ENCODE results near the gene PEX10. TPM values are rescaled to one million over a fixed set of nuclear protein-coding genes. Genes with fewer than 3 reads are reported as not detected.

Gene PEX10
- total and polyA plus RNA-seq, 10 of the 15 experiments (the other 5 are each of a cell fraction or from before 2014, with no cell fraction given) = 0.24 to 24.9 (median 16.8) TPM; not detected in 1

GRCh38 chr1:2417833-2418225 is 5.5 kb upstream of the PEX10 start:
- no peak overlapping the region for H3K9ac ChIP-seq (ENCODE audit: control insufficient read depth, insufficient read depth, low read length)
- RAD21 ChIA-PET (ENCODE audit: unreplicated experiment) = no interaction called here
- no peaks in the 10 kb centered on the region for H3K27me3 ChIP-seq (replicated peaks in 1 of 2; ENCODE audit: control insufficient read depth in 2 of 2, insufficient read depth in 2 of 2, low read length in 1 of 2)
- DNase-seq (ENCODE audit: low read depth, low spot score) (no peak), FAIRE-seq (no peak), ATAC-seq (no peak)
- H3K4me1 ChIP-seq (ENCODE audit: control insufficient read depth, insufficient read depth, low read length) = peaks cover 23% of the 10 kb centered on the region
- CTCF ChIA-PET = interaction anchor here (0.7 kb wide), 1 partner anchor 106 kb away, joined by 3 read pairs; no protein-coding TSS in a partner anchor
- H3K27ac ChIP-seq (ENCODE audit: control insufficient read depth, insufficient read depth) = no peak overlapping the region
- no peaks in the 10 kb centered on the region for H3K36me3 ChIP-seq (ENCODE audit: control insufficient read depth in 2 of 2, insufficient read depth in 2 of 2, low read length in 1 of 2)
- no peak overlapping the region for H3K4me3 ChIP-seq
- no peak overlapping the region for H3K4me2 ChIP-seq (ENCODE audit: control insufficient read depth, insufficient read depth)
- peaks cover 9% of the 10 kb centered on the region for H3K79me2 ChIP-seq (ENCODE audit: control insufficient read depth, insufficient read depth, low read length)
- POLR2A ChIA-PET = no interaction called here
- BruUV-seq (replicated peaks) = no TSS peak
- SMC1A ChIA-PET (ENCODE audit: uncharacterized antibody, unreplicated experiment) = no interaction called here
- H3K9me3 ChIP-seq (replicated peaks; ENCODE audit: control insufficient read depth, insufficient read depth, low read length) = no peaks in the 10 kb centered on the region; the same call in 2 of the 3 replicates
- 84% methylated on average over 14 of the region's 14 CpGs for WGBS (ENCODE audit: insufficient coverage, insufficient replicate concordance, low lambda C conversion rate, missing lambda C conversion rate)
- no peaks in the 10 kb centered on the region for H4K20me1 ChIP-seq (ENCODE audit: control insufficient read depth, insufficient read depth)
- H2AFZ ChIP-seq (ENCODE audit: control insufficient read depth, low read depth, low read length) = no peak overlapping the region
- in situ Hi-C loops (cut with MboI) = loop anchor here (10.0 kb wide), 1 partner anchor 377 kb away; no protein-coding TSS in a partner anchor
- TF ChIP-seq ZNF207 (IDR thresholded peaks at IDR 0.05; ENCODE audit: borderline replicate concordance) = no peak
- TF ChIP-seq TCF7 (IDR thresholded peaks at IDR 0.05; ENCODE audit: borderline replicate concordance) = no peak
- TF ChIP-seq, protein P1, sequence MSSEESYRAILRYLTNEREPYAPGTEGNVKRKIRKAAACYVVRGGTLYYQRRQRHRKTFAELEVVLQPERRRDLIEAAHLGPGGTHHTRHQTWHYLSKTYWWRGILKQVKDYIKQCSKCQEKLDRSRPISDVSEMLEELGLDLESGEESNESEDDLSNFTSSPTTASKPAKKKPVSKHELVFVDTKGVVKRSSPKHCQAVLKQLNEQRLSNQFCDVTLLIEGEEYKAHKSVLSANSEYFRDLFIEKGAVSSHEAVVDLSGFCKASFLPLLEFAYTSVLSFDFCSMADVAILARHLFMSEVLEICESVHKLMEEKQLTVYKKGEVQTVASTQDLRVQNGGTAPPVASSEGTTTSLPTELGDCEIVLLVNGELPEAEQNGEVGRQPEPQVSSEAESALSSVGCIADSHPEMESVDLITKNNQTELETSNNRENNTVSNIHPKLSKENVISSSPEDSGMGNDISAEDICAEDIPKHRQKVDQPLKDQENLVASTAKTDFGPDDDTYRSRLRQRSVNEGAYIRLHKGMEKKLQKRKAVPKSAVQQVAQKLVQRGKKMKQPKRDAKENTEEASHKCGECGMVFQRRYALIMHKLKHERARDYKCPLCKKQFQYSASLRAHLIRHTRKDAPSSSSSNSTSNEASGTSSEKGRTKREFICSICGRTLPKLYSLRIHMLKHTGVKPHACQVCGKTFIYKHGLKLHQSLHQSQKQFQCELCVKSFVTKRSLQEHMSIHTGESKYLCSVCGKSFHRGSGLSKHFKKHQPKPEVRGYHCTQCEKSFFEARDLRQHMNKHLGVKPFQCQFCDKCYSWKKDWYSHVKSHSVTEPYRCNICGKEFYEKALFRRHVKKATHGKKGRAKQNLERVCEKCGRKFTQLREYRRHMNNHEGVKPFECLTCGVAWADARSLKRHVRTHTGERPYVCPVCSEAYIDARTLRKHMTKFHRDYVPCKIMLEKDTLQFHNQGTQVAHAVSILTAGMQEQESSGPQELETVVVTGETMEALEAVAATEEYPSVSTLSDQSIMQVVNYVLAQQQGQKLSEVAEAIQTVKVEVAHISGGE (CRISPR knock-in tag; IDR thresholded peaks at IDR 0.05) = no peak
- no peak for TF ChIP-seq BCL11A (IDR thresholded peaks at IDR 0.05; ENCODE audit: low read depth, low read length)
- no peak for TF ChIP-seq ZNF24 (IDR thresholded peaks at IDR 0.05)
- no peak for TF ChIP-seq FOS (IDR thresholded peaks at IDR 0.05; ENCODE audit: borderline replicate concordance, extremely low read depth, insufficient read length)
- TF ChIP-seq STAT1 (conservative IDR thresholded peaks at IDR 0.05) = no peak
- no peak for TF ChIP-seq IKZF2 (IDR thresholded peaks at IDR 0.05)
- no peak for TF ChIP-seq CHD1 (IDR thresholded peaks at IDR 0.05; ENCODE audit: low read depth, low read length)
- no peak for TF ChIP-seq ELK1 (IDR thresholded peaks at IDR 0.05; ENCODE audit: low read depth, low read length)
- TF ChIP-seq EED (IDR thresholded peaks at IDR 0.05; ENCODE audit: low read depth) = no peak
- TF ChIP-seq RELA (IDR thresholded peaks at IDR 0.05; ENCODE audit: borderline replicate concordance, partially characterized antibody) = no peak
- no peak for TF ChIP-seq YBX1 (IDR thresholded peaks at IDR 0.05)
- no peak for TF ChIP-seq CBX3 (IDR thresholded peaks at IDR 0.05; ENCODE audit: borderline replicate concordance, low read depth)
- TF ChIP-seq IRF3 (IDR thresholded peaks at IDR 0.05) = no peak
- intact Hi-C loops (cut with micrococcal nuclease; ENCODE audit: unreplicated experiment) = no loop called here
